DND-41 (cell line): ENCODE measurements around the gene LDLR.
"Not testable (repeated sequence)": the region's sequence is repeated elsewhere in the genome, so short reads cannot be mapped to it uniquely, and the experiment has no call there.

Source experiments
- ATAC-seq: fragments of 200-7000 bp; cut with Tn5 transposase; 3 replicates; pipeline ENCODE4 v1.9.1; 2021; ENCODE audit warnings: low read depth; ENCODE audit not compliant: insufficient read depth
- DNase-seq: peaks from one replicate; pipeline ENCODE4 v3.0.0-alpha.2; 2020
- H2AFZ ChIP-seq: 2 replicates; pipeline ENCODE4 v1.6.0; 2012; ENCODE audit warnings: low read depth, low read length
- H3K27ac ChIP-seq: 2 replicates; pipeline ENCODE4 v1.5.1; 2012; ENCODE audit warnings: low read length, inconsistent platforms
- H3K27me3 ChIP-seq: fragments of 200-600 bp; sonication (generic); 2 replicates; pipeline ENCODE4 v1.6.0; 2012; ENCODE audit warnings: low read length, mild to moderate bottlenecking, inconsistent platforms; ENCODE audit not compliant: insufficient read depth, poor library complexity
- H3K36me3 ChIP-seq: 2 replicates; pipeline ENCODE4 v1.5.1; 2012; ENCODE audit warnings: low read length, inconsistent platforms; ENCODE audit not compliant: insufficient read depth
- H3K4me1 ChIP-seq: 2 replicates; pipeline ENCODE4 v1.5.1; 2012; ENCODE audit warnings: mild to moderate bottlenecking, low read length; ENCODE audit not compliant: insufficient read depth
- H3K4me2 ChIP-seq: 2 replicates; pipeline ENCODE4 v1.6.0; 2012; ENCODE audit warnings: mild to moderate bottlenecking, moderate library complexity, low read length, inconsistent platforms; ENCODE audit not compliant: insufficient read depth
- H3K4me3 ChIP-seq, 2 experiments: fragments of 200-600 bp in 1 of 2; shearing (Covaris generic) in 1 of 2; 2 replicates each; pipeline ENCODE4 v1.5.1; 2012 to 2016; ENCODE audit warnings: inconsistent platforms in 2 of 2, low read length in 2 of 2, mild to moderate bottlenecking in 2 of 2, low read depth in 1 of 2, moderate library complexity in 1 of 2
- H3K79me2 ChIP-seq: 2 replicates; pipeline ENCODE4 v1.6.0; 2012; ENCODE audit warnings: low read length, inconsistent platforms; ENCODE audit not compliant: insufficient read depth
- H3K9ac ChIP-seq: 2 replicates; pipeline ENCODE4 v1.6.0; 2012; ENCODE audit warnings: low read depth, mild to moderate bottlenecking, inconsistent platforms, low read length, moderate library complexity
- H3K9me3 ChIP-seq: 2 replicates; pipeline ENCODE4 v1.5.1; 2012; ENCODE audit warnings: low read length, moderate library complexity, mild to moderate bottlenecking, inconsistent platforms; ENCODE audit not compliant: insufficient read depth, severe bottlenecking
- H4K20me1 ChIP-seq: 2 replicates; pipeline ENCODE4 v1.6.0; 2012; ENCODE audit warnings: low read length; ENCODE audit not compliant: insufficient read depth
- CTCF ChIP-seq: IDR thresholded peaks from 2 replicates; pipeline ENCODE4 v1.5.1; 2012; ENCODE audit warnings: borderline replicate concordance, low read length, moderate library complexity, mild to moderate bottlenecking; ENCODE audit not compliant: poor library complexity, severe bottlenecking; ENCODE audit errors: extremely low read depth
- EZH2 ChIP-seq: IDR thresholded peaks from 3 replicates; pipeline ENCODE4 v1.6.1; 2012; ENCODE audit warnings: borderline replicate concordance, low read depth, mild to moderate bottlenecking, moderate library complexity, low read length, inconsistent platforms; ENCODE audit not compliant: severe bottlenecking

Gene LDLR

GRCh38 chr19:11096210-11096841 lies 7.1 kb downstream of the LDLR start:
- Histone ChIP-seq H3K36me3 (peaks cover 91% of the 10 kb centered on the region), H3K79me2 (peaks cover 99% of the 10 kb centered on the region), H3K4me3 (no peak overlapping the region), H3K9ac (no peak overlapping the region), H3K4me1 (peaks cover 43% of the 10 kb centered on the region), H4K20me1 (peaks cover 89% of the 10 kb centered on the region), H3K4me2 (no peak overlapping the region), H2AFZ (no peak overlapping the region), H3K9me3 (no peaks in the 10 kb centered on the region), H3K27ac (0 out of 2 replicates have a peak overlapping the region, but pooled peaks have one; percentile 3), H3K27me3 (no peaks in the 10 kb centered on the region)
- no peak for DNase-seq
- TF ChIP-seq EZH2, result no peak
- no peak for TF ChIP-seq CTCF
- ATAC-seq, result no peak

GRCh38 chr19:11097367-11097766 lies 8.1 kb downstream of the LDLR start:
- H4K20me1 ChIP-seq, result peaks cover 80% of the 10 kb centered on the region
- H3K9me3 ChIP-seq, result not testable (repeated sequence)
- H3K36me3 ChIP-seq, result peaks cover 89% of the 10 kb centered on the region

GRCh38 chr19:11098327-11098726 lies 9.1 kb downstream of the LDLR start:
- Histone ChIP-seq H4K20me1 (peaks cover 78% of the 10 kb centered on the region), H2AFZ (no peak overlapping the region), H3K4me2 (no peak overlapping the region), H3K9me3 (no peaks in the 10 kb centered on the region), H3K9ac (no peak overlapping the region), H3K79me2 (peaks cover 93% of the 10 kb centered on the region), H3K4me3 (no peak overlapping the region), H3K4me1 (peaks cover 23% of the 10 kb centered on the region), H3K27me3 (no peaks in the 10 kb centered on the region), H3K36me3 (peaks cover 89% of the 10 kb centered on the region), H3K27ac (no peak overlapping the region)
- TF ChIP-seq CTCF, result no peak
- TF ChIP-seq EZH2, result no peak
- ATAC-seq (no peak), DNase-seq (no peak)

More at GRCh38 chr19:11097367-11097766, 8.1 kb downstream of the LDLR start:
- ATAC-seq, H3K4me2 ChIP-seq, H3K27me3 ChIP-seq, H3K4me3 ChIP-seq, H2AFZ ChIP-seq, H3K27ac ChIP-seq, H3K9ac ChIP-seq, DNase-seq: not testable (repeated sequence)
- Histone ChIP-seq H3K4me1 (peaks cover 33% of the 10 kb centered on the region), H3K79me2 (peaks cover 93% of the 10 kb centered on the region)

GRCh38 chr19:11098861-11099260 lies 9.6 kb downstream of the LDLR start:
- H3K27me3 ChIP-seq, result no peaks in the 10 kb centered on the region
- peaks cover 76% of the 10 kb centered on the region for H4K20me1 ChIP-seq
- no peak overlapping the region for H3K9ac ChIP-seq
- H2AFZ ChIP-seq, result no peak overlapping the region
- no peak overlapping the region for H3K27ac ChIP-seq
- ATAC-seq (no peak), DNase-seq (no peak)
- peaks cover 91% of the 10 kb centered on the region for H3K79me2 ChIP-seq
- H3K36me3 ChIP-seq, result peaks cover 89% of the 10 kb centered on the region
- TF ChIP-seq CTCF (no peak), EZH2 (no peak)
- H3K4me2 ChIP-seq, result no peak overlapping the region
- H3K9me3 ChIP-seq, result no peaks in the 10 kb centered on the region
- no peak overlapping the region for H3K4me3 ChIP-seq
- peaks cover 18% of the 10 kb centered on the region for H3K4me1 ChIP-seq
